Measurements from ENCODE around the gene SRA1. TPM values are rescaled to one million over a fixed set of nuclear protein-coding genes. Genes with fewer than 3 reads are reported as not detected.

SRA1 gene
- total and polyA plus RNA-seq, 2 of the 8 experiments (the other 6 are each of a cell fraction or from before 2014, with no cell fraction given), result 27.4 to 39.4 TPM

DNA sequence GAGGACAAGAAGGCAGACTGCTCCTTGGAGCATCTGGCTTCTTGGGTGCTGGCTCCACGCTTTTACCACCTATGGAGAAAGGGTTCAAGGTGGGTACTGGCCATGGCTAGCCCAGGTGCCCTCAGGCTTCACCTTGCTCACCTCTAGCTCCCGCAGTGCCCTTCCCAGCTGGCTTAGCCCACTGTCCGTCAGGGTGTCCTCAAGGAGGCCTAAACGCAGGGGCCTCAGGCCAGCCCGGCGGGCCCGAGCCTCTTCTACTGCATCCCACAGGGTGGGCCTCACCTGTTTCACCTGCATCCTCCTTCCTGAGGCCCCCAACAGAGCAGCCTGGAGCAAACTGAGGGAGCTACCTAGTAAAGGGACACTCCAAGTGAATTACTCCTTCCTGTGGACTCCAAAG is 16.4 kb upstream of the SRA1 start:
- DNase-seq (ENCODE audit: low read depth in 1 of 2, low spot score in 2 of 2), result no peak
- no peak overlapping the region for H3K18ac ChIP-seq (ENCODE audit: extremely low read depth, low read length)
- H2AK5ac ChIP-seq (ENCODE audit: low read depth, low read length), result no peak overlapping the region
- H4K20me1 ChIP-seq (replicated peaks in 1 of 2; ENCODE audit: control insufficient read depth in 1 of 2, insufficient read depth in 2 of 2, low read length in 2 of 2), result no peaks in the 10 kb centered on the region
- H2BK120ac ChIP-seq (replicated peaks; ENCODE audit: low read depth, low read length), result no peak overlapping the region
- no peaks in the 10 kb centered on the region for H3K79me1 ChIP-seq (ENCODE audit: low read depth, low read length)
- no peak overlapping the region for H4K91ac ChIP-seq (replicated peaks; ENCODE audit: insufficient read length, low read length)
- H3K56ac ChIP-seq (replicated peaks; ENCODE audit: insufficient read length, low read depth, low read length), result no peak overlapping the region
- H4K5ac ChIP-seq (ENCODE audit: insufficient read length, low read depth, low read length), result no peak overlapping the region
- no peak overlapping the region for H3K14ac ChIP-seq (ENCODE audit: insufficient read length)
- no peak overlapping the region for H2BK15ac ChIP-seq (ENCODE audit: low read length)
- no peak for FAIRE-seq
- ChIA-PET CTCF (ENCODE audit: partially characterized antibody) (interaction anchor here (0.7 to 1.5 kb wide), 7 partner anchors 16 to 73 kb away, joined by 3 to 6 read pairs (median 3); partner anchors contain the start of genes IK and NDUFA2), POLR2A (ENCODE audit: partially characterized antibody) (interaction anchor here (1.0 to 10.0 kb wide), 3 partner anchors 21 to 74 kb away, joined by 3 to 94 read pairs (median 4); partner anchors contain the start of genes EIF4EBP3, IK and NDUFA2)
- H3K9me3 ChIP-seq (ENCODE audit: insufficient read depth in 2 of 2, low read depth in 1 of 2, low read length in 1 of 2), result no peaks in the 10 kb centered on the region
- 83% methylated on average over 7 of the region's 7 CpGs; no CpG with 5 or more reads in 1 of the 2 experiments for WGBS, 2 experiments (ENCODE audit: extremely low coverage in 1 of 2, insufficient coverage in 1 of 2, insufficient read length in 1 of 2, insufficient replicate concordance in 2 of 2, low coverage in 1 of 2, low lambda C conversion rate in 2 of 2, missing lambda C conversion rate in 1 of 2)
- H2BK20ac ChIP-seq (ENCODE audit: low read length), result no peak overlapping the region
- H3K27me3 ChIP-seq (replicated peaks in 1 of 4; ENCODE audit: control insufficient read depth in 3 of 4, extremely low read depth in 1 of 4, insufficient read depth in 3 of 4, low read length in 3 of 4), result no peaks in the 10 kb centered on the region
- H3K9ac ChIP-seq (replicated peaks in 1 of 4; ENCODE audit: extremely low read depth in 1 of 4, low read depth in 3 of 4, low read length in 3 of 4), result no peak overlapping the region
- H3K4me1 ChIP-seq (replicated peaks in 1 of 4; ENCODE audit: control insufficient read depth in 3 of 4, insufficient read depth in 4 of 4, low read length in 3 of 4), result no peaks in the 10 kb centered on the region
- no peaks in the 10 kb centered on the region for H3K36me3 ChIP-seq (ENCODE audit: control insufficient read depth in 2 of 4, insufficient read depth in 4 of 4, low read length in 3 of 4)
- no peak overlapping the region for H3K4me2 ChIP-seq (ENCODE audit: insufficient read depth in 1 of 2, low read depth in 2 of 2, low read length in 2 of 2)
- no peaks in the 10 kb centered on the region for H3K79me2 ChIP-seq (ENCODE audit: control insufficient read depth in 1 of 2, insufficient read depth in 2 of 2, low read length in 2 of 2)
- H2BK12ac ChIP-seq (ENCODE audit: low read depth, low read length), result no peak overlapping the region
- no peak overlapping the region for H4K8ac ChIP-seq (ENCODE audit: extremely low read depth, insufficient read depth, low read length)
- H2BK5ac ChIP-seq (ENCODE audit: low read depth, low read length), result no peak overlapping the region
- no peak overlapping the region for H3K4ac ChIP-seq (replicated peaks; ENCODE audit: insufficient read length, low read depth, low read length)
- H3K4me3 ChIP-seq (ENCODE audit: extremely low read depth in 1 of 4, insufficient read depth in 2 of 4, low read depth in 3 of 4, low read length in 4 of 4), result no peak overlapping the region
- H3K23me2 ChIP-seq (ENCODE audit: low read depth, low read length), result no peaks in the 10 kb centered on the region
- no peak overlapping the region for H2AFZ ChIP-seq (ENCODE audit: low read length)
- no peak overlapping the region for H3K23ac ChIP-seq (ENCODE audit: insufficient read length)
- no peak overlapping the region for H3K27ac ChIP-seq (ENCODE audit: low read depth, low read length)

Measured in H1 (cell line).